ENCODE measurements around the gene FAM78A. TPM values are rescaled to one million over a fixed set of nuclear protein-coding genes. Genes with fewer than 3 reads are reported as not detected.

Gene FAM78A
- total RNA-seq, 1 donor from 2014 or later, result 1.9 TPM

DNA sequence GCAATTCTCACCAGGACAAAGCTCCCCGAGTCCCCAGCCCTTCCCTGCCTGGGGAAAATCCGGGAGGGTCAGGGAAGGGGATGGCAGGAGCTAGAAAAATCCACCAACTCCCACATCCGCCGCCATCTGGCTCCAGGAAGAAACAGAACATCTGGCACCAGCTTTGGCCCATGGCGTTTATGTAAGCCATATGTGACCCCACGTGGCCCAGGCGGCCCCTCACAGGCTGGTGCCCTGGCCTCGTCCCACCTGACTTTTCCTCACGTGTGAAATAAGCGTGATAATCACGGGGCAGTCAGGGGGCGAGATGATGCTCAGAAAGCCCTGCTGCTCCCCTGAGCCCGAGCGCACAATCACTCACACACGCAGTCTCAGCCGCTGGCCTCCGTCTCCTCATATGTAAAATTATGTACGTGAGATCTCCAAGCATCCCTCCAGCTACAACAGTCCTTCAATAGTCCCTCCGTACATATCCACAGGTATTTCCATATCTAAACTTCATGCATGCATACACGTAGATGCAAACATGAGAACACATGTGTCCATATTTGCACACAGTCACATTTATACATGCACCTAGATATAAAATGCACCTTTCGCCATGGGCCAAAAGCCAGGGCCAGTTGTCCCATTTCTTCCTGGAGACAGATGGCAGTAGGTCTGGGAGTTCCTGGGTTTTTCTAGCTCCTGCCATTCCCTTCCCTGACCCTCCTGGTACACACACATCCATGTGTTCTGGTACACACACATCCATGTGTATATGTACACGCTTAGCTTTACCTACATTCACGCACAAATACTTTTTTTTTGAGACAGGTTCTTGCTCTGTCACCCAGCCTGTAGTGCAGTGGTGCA lies 42.1 kb upstream of the FAM78A start:
- TF ChIP-seq, protein P1, sequence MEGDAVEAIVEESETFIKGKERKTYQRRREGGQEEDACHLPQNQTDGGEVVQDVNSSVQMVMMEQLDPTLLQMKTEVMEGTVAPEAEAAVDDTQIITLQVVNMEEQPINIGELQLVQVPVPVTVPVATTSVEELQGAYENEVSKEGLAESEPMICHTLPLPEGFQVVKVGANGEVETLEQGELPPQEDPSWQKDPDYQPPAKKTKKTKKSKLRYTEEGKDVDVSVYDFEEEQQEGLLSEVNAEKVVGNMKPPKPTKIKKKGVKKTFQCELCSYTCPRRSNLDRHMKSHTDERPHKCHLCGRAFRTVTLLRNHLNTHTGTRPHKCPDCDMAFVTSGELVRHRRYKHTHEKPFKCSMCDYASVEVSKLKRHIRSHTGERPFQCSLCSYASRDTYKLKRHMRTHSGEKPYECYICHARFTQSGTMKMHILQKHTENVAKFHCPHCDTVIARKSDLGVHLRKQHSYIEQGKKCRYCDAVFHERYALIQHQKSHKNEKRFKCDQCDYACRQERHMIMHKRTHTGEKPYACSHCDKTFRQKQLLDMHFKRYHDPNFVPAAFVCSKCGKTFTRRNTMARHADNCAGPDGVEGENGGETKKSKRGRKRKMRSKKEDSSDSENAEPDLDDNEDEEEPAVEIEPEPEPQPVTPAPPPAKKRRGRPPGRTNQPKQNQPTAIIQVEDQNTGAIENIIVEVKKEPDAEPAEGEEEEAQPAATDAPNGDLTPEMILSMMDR (IDR thresholded peaks at IDR 0.05; ENCODE audit: insufficient read depth, low read length, poor library complexity, severe bottlenecking), result no peak
- DNase-seq (ENCODE audit: low read depth), result no peak

DNA sequence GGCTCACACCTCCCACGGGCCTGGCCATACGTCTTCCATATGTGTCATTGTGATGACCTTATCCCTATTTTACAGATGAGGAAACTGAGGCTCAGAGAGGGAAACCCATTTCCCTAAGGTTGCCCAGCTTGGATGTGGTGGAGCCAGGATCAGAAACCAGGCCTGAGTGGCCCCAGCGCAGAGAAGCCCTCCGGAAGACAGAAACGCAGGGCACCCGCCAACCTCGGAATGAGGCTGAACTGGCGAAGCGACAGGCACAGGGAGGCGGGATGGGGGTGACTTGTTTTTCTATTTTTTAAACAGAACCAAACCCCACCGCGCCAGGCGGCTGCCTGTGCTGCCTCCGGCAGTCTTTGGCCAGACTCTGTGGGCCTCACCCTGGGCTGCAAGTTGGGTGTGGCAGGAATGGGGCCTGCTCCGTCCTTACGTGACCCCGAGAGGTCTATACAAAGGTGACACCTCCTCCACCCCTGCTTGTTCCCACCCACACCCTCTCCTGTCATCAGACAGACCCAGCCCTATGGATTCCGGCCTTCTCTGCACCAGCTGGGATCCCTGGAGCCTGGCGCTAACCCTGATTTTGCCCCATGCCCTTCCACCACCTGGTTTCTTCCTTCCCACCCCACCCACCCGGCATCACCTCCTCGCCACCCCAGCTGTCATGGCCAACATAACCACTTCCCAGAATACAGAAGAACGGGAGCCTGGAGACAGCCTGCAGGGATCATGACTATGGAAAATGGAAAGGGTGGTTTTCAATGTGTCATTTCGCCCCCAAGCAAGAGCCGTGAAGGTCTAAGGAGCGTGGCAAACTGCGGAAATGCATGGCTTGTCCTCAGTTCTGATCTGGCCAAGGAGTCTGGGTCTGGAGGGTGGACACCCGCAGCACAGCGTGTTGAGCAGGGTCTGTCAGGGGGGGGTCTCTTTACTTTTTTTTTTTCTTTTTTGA lies 36.8 kb upstream of the FAM78A start:
- Histone ChIP-seq H3K27me3 (ENCODE audit: control insufficient read depth, insufficient read depth, low read length) (peaks cover 21% of the 10 kb centered on the region), H3K4me3 (ENCODE audit: low read depth, low read length) (no peak overlapping the region), H3K36me3 (ENCODE audit: control insufficient read depth, insufficient read depth, low read length) (no peaks in the 10 kb centered on the region)
- DNase-seq (ENCODE audit: low read depth), result no peak
- TF ChIP-seq, protein P1 (IDR thresholded peaks at IDR 0.05; ENCODE audit: insufficient read depth, low read length, poor library complexity, severe bottlenecking), result no peak

More for the DNA sequence above, 42.1 kb upstream of the FAM78A start:
- Histone ChIP-seq H3K27me3 (ENCODE audit: control insufficient read depth, insufficient read depth, low read length) (peaks cover 15% of the 10 kb centered on the region), H3K36me3 (ENCODE audit: control insufficient read depth, insufficient read depth, low read length) (no peaks in the 10 kb centered on the region), H3K4me3 (ENCODE audit: low read depth, low read length) (no peak overlapping the region)

DNA sequence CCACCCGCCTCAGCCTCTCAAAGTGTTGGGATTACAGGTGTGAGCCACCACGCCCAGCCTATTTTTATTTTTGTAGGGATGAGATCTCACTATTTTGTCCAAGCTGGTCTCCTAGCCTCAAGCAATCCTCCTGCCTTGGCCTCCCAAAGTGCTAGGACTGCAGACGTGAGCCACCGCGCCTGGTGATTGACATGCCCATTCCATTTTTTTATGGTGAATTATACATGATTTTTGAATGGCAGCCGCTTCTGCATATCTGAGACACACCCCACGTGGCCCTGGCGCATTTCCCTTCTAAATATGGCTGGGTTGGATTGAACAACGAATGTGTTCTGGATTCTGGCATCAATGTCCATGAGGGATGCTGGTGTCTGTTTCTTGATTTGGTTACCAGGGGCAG lies 35.9 kb upstream of the FAM78A start:
- no peak for DNase-seq (ENCODE audit: low read depth)
- Histone ChIP-seq H3K4me3 (ENCODE audit: low read depth, low read length) (no peak overlapping the region), H3K36me3 (ENCODE audit: control insufficient read depth, insufficient read depth, low read length) (no peaks in the 10 kb centered on the region), H3K27me3 (ENCODE audit: control insufficient read depth, insufficient read depth, low read length) (peaks cover 21% of the 10 kb centered on the region)
- TF ChIP-seq, protein P1 (IDR thresholded peaks at IDR 0.05; ENCODE audit: insufficient read depth, low read length, poor library complexity, severe bottlenecking), result no peak

DNA sequence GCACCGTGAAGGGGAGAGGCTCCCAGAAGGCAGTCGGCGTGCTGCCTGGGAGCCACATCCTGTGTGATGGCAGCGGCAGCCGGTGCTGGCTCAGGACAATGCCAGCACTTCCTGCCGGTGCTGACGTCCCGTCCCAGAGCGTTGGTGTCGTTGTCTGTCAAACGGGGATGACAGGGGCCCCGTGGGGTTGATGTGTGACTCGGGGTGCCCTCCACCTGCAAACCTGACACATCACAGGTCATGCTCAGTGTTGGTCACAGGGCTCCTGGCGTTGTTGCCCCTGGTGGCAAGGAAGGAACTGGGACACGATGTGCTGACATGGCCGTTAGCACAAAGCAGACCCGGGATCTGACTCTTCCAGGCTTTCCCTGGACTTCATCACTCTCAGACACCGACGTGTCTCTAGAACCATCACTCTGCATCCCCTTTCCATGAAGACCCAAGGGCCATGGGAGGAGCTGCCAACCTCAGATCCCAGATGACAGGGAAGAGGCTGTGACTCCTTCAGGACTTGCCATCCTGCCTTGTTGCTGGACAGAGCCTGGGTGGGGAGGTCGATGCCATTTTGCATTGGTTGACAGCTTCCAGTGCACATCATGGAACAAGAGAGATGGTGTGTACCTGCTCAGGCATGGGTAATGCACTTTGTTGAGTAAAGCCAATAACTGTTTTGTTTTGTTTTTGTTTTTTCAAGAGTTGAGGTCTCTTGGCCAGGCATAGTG lies 34.7 kb upstream of the FAM78A start:
- H3K27me3 ChIP-seq (ENCODE audit: control insufficient read depth, insufficient read depth, low read length), result peaks cover 20% of the 10 kb centered on the region
- no peak overlapping the region for H3K4me3 ChIP-seq (ENCODE audit: low read depth, low read length)
- TF ChIP-seq, protein P1 (IDR thresholded peaks at IDR 0.05; ENCODE audit: insufficient read depth, low read length, poor library complexity, severe bottlenecking), result no peak
- DNase-seq (ENCODE audit: low read depth), result no peak
- H3K36me3 ChIP-seq (ENCODE audit: control insufficient read depth, insufficient read depth, low read length), result no peaks in the 10 kb centered on the region

DNA sequence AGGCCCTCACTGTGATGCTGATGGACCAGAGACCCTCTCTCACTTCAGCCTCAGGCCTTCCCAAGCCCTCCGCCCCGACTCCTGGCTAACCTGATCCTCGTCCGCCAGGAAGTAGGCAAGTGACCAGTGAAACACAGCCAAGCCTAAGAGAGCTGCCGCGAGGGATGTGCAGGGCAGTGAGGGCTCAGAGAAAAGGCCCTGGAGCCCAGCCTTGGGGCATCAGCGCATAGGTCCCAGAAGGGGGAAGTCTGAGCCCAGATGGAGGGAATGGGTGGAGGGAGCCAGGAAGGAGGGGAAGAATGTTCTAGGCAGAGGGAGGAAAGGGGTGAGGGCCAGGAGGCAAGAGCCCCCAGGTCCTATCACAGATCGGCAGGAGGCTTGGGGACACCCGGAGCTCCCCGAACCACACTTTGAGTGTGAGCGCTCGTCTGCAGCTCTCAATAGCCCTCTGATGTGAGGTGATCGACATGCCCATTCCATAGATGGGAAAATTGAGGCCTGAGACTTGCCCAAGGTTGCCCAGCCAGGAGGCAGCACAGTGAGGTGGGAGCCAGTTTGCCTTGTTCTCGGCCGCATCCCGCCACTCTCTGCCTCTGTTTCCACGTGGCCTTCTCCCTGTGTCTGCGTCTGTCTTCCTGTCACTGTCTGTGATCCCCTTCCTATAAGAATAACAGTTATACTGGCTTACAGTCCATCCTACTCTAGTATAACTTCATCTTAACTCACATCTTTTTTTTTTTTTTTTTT lies 33.4 kb upstream of the FAM78A start:
- Histone ChIP-seq H3K36me3 (ENCODE audit: control insufficient read depth, insufficient read depth, low read length) (no peaks in the 10 kb centered on the region), H3K4me3 (ENCODE audit: low read depth, low read length) (no peak overlapping the region), H3K27me3 (ENCODE audit: control insufficient read depth, insufficient read depth, low read length) (peaks cover 8% of the 10 kb centered on the region)
- DNase-seq (ENCODE audit: low read depth), result no peak
- TF ChIP-seq, protein P1 (IDR thresholded peaks at IDR 0.05; ENCODE audit: insufficient read depth, low read length, poor library complexity, severe bottlenecking), result no peak

Data from kidney epithelial cell (primary cell).